ENCODE data around the gene THADA.

DNA sequence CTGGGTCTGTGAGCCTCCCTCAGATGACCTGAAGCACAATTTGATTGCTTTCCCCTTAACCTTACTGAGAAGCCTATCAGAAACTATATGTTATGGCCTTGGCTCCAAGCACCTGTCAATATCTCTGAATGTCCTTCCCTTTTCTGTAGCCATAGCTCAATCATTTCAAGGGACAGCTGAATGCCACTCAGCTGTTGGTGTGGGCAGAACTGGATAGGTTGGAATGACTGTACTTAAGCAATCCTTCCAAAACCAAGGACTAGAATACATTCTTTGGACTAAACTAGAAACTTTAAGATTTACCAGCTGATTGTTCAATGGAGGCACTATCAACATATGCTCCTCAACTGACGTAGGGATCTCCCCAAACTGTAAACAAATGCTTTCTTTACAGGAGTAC lies 159.4 kb downstream of the THADA start:
- TF ChIP-seq, protein P1, sequence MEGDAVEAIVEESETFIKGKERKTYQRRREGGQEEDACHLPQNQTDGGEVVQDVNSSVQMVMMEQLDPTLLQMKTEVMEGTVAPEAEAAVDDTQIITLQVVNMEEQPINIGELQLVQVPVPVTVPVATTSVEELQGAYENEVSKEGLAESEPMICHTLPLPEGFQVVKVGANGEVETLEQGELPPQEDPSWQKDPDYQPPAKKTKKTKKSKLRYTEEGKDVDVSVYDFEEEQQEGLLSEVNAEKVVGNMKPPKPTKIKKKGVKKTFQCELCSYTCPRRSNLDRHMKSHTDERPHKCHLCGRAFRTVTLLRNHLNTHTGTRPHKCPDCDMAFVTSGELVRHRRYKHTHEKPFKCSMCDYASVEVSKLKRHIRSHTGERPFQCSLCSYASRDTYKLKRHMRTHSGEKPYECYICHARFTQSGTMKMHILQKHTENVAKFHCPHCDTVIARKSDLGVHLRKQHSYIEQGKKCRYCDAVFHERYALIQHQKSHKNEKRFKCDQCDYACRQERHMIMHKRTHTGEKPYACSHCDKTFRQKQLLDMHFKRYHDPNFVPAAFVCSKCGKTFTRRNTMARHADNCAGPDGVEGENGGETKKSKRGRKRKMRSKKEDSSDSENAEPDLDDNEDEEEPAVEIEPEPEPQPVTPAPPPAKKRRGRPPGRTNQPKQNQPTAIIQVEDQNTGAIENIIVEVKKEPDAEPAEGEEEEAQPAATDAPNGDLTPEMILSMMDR (IDR thresholded peaks at IDR 0.05): no peak
- TF ChIP-seq POLR2AphosphoS5 (IDR thresholded peaks at IDR 0.05) (no peak), POLR2A (IDR thresholded peaks at IDR 0.05) (no peak)
